HepG2 (cell line): ENCODE data around the gene OGFR. TPM values are rescaled to one million over a fixed set of nuclear protein-coding genes. Genes with fewer than 3 reads are reported as not detected.

ENCODE experiments used
- ATAC-seq: fragments of 200-7000 bp; cut with Tn5 transposase; 3 replicates; pipeline ENCODE4 v1.9.1; 2020; ENCODE audit warnings: mild to moderate bottlenecking, moderate library complexity
- BruUV-seq: library from RNA; stranded (reverse); fragments of 400-500 nt; replicated peaks from 2 replicates; lab custom pipeline; 2021; lab: Mats Ljungman, UMichigan
- CTCF ChIA-PET: fragments of 300-600 bp; formaldehyde crosslinking; extraction: SDS; loops from one replicate; lab custom pipeline; 2021; ENCODE audit warnings: low total read pairs, inconsistent platforms, low intra/inter-chr PET ratio; lab: Yijun Ruan, JAX
- POLR2A ChIA-PET: fragments of 350-600 bp; sonication (Branson Sonifier 250); formaldehyde crosslinking; loops from one replicate; lab custom pipeline; 2020; ENCODE audit warnings: antibody characterized with exemption, inconsistent platforms; lab: Yijun Ruan, JAX
- DNase-seq: peaks from one replicate; pipeline ENCODE4 v3.0.0-alpha.2; 2015; ENCODE audit warnings: low spot score
- FAIRE-seq: peaks from 3 replicates; lab custom pipeline; 2011; peaks lifted over from hg19 to GRCh38; lab: Jason Lieb, UNC
- H2AFZ ChIP-seq: one replicate; pipeline ENCODE4 v1.6.1; 2011; ENCODE audit warnings: low read length, inconsistent platforms
- H3K27ac ChIP-seq: fragments of 300-600 bp; 3 replicates; pipeline ENCODE4 v1.8.0; 2011; ENCODE audit warnings: mixed run types, mild to moderate bottlenecking, mixed read lengths, low read length, inconsistent platforms; ENCODE audit not compliant: insufficient read depth; ENCODE audit errors: extremely low read length
- H3K27me3 ChIP-seq, 2 experiments: fragments of 200-600 bp in 1 of 2; 2 replicates in 1 of 2; 3 replicates in 1 of 2; pipeline versions ENCODE4 v1.6.0 to v1.8.0; 2011; ENCODE audit warnings: low read length in 2 of 2, mild to moderate bottlenecking in 2 of 2, moderate library complexity in 2 of 2, inconsistent platforms in 1 of 2; ENCODE audit not compliant: insufficient read depth in 2 of 2, control insufficient read depth in 1 of 2
- H3K36me3 ChIP-seq, 2 experiments: fragments of 200-600 bp in 1 of 2; replicated peaks in 1 of 2; 2 replicates in 1 of 2; 3 replicates in 1 of 2; pipeline versions ENCODE4 v1.5.1 to v1.8.0; 2011; ENCODE audit warnings: low read length in 2 of 2, inconsistent platforms in 1 of 2; ENCODE audit not compliant: insufficient read depth in 2 of 2, control insufficient read depth in 1 of 2
- H3K4me1 ChIP-seq: 2 replicates; pipeline ENCODE4 v1.5.1; 2012; ENCODE audit warnings: low read length, inconsistent platforms; ENCODE audit not compliant: insufficient read depth
- H3K4me2 ChIP-seq: 2 replicates; pipeline ENCODE4 v1.6.0; 2011; ENCODE audit warnings: low read depth, low read length, inconsistent platforms
- H3K4me3 ChIP-seq, 3 experiments: fragments of 200-600 bp in 1 of 3; sonication (generic), shearing (Covaris generic) in 1 of 3; replicated peaks in 1 of 3; 2 replicates each; pipeline ENCODE4 v1.5.1; 2011 to 2016; ENCODE audit warnings: low read length in 3 of 3, inconsistent platforms in 2 of 3, low read depth in 2 of 3, mild to moderate bottlenecking in 2 of 3, control low read depth in 1 of 3, mixed read lengths in 1 of 3; ENCODE audit not compliant: insufficient read depth in 1 of 3
- H3K79me2 ChIP-seq: one replicate; pipeline ENCODE4 v1.6.1; 2011; ENCODE audit warnings: low read length, inconsistent platforms; ENCODE audit not compliant: insufficient read depth
- H3K9ac ChIP-seq: 2 replicates; pipeline ENCODE4 v1.6.0; 2011; ENCODE audit warnings: mild to moderate bottlenecking, low read depth, low read length, inconsistent platforms; ENCODE audit not compliant: insufficient read depth
- H3K9me3 ChIP-seq: 2 replicates; pipeline ENCODE4 v1.5.1; 2012; ENCODE audit warnings: mild to moderate bottlenecking, low read length
- H4K20me1 ChIP-seq: 2 replicates; pipeline ENCODE4 v1.6.0; 2011; ENCODE audit warnings: inconsistent platforms, mild to moderate bottlenecking, low read length, moderate library complexity; ENCODE audit not compliant: insufficient read depth
- AGO2 ChIP-seq: fragments of 200-400 bp; formaldehyde crosslinking; optimal IDR thresholded peaks from 2 replicates; pipeline ENCODE3; 2017; ENCODE audit warnings: mild to moderate bottlenecking, low read depth, low read length, moderate library complexity
- HNRNPLL ChIP-seq: fragments of 200-400 bp; formaldehyde crosslinking; IDR thresholded peaks from 2 replicates; pipeline ENCODE4 v1.6.1; 2017; ENCODE audit warnings: mild to moderate bottlenecking, low read depth, low read length; ENCODE audit not compliant: poor library complexity, severe bottlenecking
- ZBTB49 ChIP-seq: sonication (generic); formaldehyde crosslinking; IDR thresholded peaks from 2 replicates; pipeline ENCODE4 v1.4.0; 2020; ENCODE audit warnings: missing genetic modification reagents, borderline replicate concordance
- WGBS: methylation state at CpG from one replicate; pipeline ENCODE4 v1.1.6; 2017; ENCODE audit warnings: low lambda C conversion rate; 5-methylcytosine and 5-hydroxymethylcytosine counted together
- in situ Hi-C: cut with HindIII; loops from 2 replicates; pipeline ENCODE4 v1.10.0; 2017; ENCODE audit warnings: low pct_unique_long_range_greater_than_20kb; ENCODE audit not compliant: extremely low pct_ligation_motif_present
- intact Hi-C: fragments of 100-400 bp; cut with micrococcal nuclease; formaldehyde crosslinking; loops from one replicate; pipeline ENCODE4 v1.10.0; 2022; ENCODE audit not compliant: unreplicated experiment
- polyA plus RNA-seq, 8 experiments: library from polyadenylated mRNA; depleted of rRNA in 3 of 8; stranded (reverse) in 7 of 8; unstranded in 1 of 8; fragments of >200 nt; fragmentation: Illumina TruSeq in 4 of 8; extraction: Trizol in 4 of 8; gene quantifications; 2 replicates each; pipeline versions ENCODE4 v1.2.1 to v1.2.3, GENCODE V29; 2011 to 2016; ENCODE audit warnings: low read depth in 4 of 8, missing spikeins in 1 of 8, mixed read lengths in 1 of 8; ENCODE audit not compliant: insufficient read depth in 1 of 8
- total RNA-seq, 5 experiments: library from RNA; depleted of rRNA; stranded (reverse); fragments of >200 nt; fragmentation: Illumina TruSeq; extraction: Trizol; gene quantifications; 2 replicates each; pipeline ENCODE4 v1.2.3, GENCODE V29; 2016; ENCODE audit warnings: low read depth in 1 of 5

The OGFR gene
- total and polyA plus RNA-seq, 2 of the 13 experiments (the other 11 are each of a cell fraction or from before 2014, with no cell fraction given) = 47.7 to 81.8 TPM

GRCh38 chr20:62826646-62827310 lies 22.1 kb downstream of the OGFR start:
- intact Hi-C loops (no loop called here), in situ Hi-C loops (no loop called here)
- Histone ChIP-seq H3K4me3 (no peak overlapping the region), H3K4me1 (peaks cover 37% of the 10 kb centered on the region), H4K20me1 (no peaks in the 10 kb centered on the region; the same call in 1 of the 2 replicates), H2AFZ (no peak overlapping the region), H3K9ac (no peak overlapping the region), H3K36me3 (peaks cover 7 to 9% of the 10 kb centered on the region in 2 experiments; a peak in 3 of 5 replicates), H3K4me2 (no peak overlapping the region), H3K27ac (no peak overlapping the region), H3K9me3 (no peaks in the 10 kb centered on the region), H3K27me3 (no peaks in the 10 kb centered on the region), H3K79me2 (no peaks in the 10 kb centered on the region)
- 89% methylated on average over 24 of the region's 24 CpGs for WGBS
- ChIA-PET CTCF (no interaction called here), POLR2A (no interaction called here)
- BruUV-seq = no TSS peak
- no peak for ATAC-seq
- TF ChIP-seq AGO2 (peak; percentile 16), HNRNPLL (peak; percentile 23), ZBTB49 (CRISPR knock-in tag) (no peak)
- DNase-seq = no peak
- no peak for FAIRE-seq
